HG03460 (cell line): ENCODE data around the gene OR10V1.
A peak's percentile ranks its signal among the peaks of the same experiment; 100 is the strongest.

Experiments
- ATAC-seq: cut with Tn5 transposase; IDR thresholded peaks from one replicate; pipeline ENCODE4 v1.9.1; 2021; ENCODE audit not compliant: unreplicated experiment

Gene OR10V1

DNA sequence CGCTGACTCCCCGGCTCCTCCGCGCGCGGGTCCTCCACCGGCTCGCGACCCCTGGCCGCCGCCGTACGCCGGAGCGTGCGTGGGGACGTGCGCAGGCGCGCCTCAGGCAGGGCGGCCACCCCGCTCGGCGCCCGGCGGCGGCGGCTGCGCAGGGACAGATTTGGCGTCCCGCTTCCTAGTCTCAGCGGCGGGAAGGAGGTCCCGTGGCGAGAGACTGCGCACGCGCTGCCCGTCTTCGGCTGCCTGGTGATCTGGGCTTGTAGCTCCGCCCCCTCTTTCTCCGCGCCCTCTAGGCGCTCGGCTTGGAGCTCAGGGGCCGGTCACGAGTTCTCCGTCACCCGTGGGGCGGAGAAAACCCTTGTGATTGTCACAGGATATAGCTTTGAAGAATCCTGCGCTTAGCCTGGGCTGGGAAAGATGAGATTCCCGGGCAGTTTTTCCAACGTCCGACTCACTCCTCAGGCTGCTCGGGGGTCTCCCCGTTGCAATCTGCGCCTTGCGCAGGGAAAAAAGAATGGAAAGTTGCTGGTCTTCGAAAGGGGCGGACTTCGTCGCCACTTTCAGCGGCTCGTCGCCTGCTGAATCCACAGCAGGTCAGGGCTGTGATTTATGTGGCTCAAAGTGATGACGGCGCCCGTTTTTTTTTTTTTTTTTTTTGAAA is 44.6 kb downstream of the OR10V1 start, which contains the start of gene PATL1:
Gene PATL1 (minus strand): TSS at position 88 of the 661 bp plus-strand sequence. CDS start 142 bp downstream, outside the sequence.
- peak; percentile 89 for ATAC-seq

DNA sequence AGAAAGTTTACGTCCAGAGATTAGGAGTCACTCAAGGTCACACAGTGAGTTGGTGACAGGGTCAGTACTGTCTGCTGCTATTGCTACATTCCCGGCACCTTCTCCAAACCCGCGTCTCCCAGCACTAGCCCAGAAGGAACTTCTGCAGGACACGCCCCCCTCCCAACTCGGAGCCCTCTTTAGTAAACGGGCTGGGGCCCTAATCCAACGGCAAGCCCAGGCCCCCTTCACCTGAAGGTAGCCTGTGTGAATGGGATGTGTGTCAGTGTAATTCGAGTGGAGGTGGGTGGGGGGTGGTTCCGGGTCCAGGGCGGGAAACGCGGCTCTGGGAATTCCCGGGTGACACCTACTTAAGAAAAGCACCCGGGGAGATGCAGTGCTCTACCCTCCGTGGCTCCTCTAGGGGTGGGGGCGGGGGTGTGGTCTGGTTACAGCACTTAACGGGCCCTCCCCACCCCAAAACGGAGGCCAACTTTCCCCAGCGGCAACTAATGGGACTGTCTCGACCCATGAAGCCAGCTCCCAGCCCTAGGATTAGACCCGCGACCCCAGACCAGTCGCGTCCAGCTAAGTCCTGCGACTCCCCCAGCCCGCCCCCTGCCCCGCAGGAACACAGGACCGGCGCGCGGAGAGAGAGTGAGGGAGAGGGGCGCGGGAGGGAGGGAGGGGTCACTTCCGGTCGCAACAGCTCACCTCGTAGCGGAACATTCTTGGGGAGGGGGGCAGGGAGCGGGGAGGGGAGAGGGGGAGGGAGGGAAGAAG is 45.3 kb downstream of the OR10V1 start:
- peak; percentile 30 for ATAC-seq

DNA sequence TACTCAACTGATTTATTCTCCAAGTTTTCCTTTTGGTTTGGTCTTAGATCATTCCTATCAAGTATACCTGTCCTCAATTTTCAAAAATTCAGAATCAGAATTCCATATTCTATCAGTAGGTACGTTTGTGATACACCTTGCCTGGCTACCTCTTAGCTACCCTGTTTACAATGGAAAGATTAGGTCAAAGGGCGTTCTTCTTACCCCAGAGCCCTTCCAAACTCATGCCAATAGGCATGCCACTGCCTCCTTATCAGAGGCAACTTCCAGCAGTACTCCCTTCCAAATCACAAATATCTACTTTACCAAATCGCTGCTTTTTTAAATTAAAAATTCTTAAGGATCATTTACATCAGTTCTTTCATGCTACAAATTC is 45.8 kb downstream of the OR10V1 start:
- ATAC-seq: no peak

DNA sequence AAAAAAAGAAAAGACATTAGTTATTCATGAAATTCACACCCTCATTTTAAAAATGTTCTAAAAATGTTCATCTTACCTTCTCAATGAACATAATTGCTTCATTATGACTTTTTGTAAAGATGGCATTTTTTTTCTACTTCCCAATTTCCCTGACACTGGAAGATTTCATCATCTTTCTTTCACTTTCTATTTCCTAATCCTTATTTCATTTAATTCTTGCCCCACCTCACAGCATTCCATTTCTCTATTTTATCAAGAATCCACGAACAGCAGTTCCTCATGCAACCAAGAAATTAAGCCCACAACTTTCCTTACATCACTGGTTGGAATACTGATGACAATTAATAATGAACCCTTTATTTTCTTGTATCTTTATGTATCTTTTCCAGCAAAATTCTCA is 46.7 kb downstream of the OR10V1 start:
- no peak for ATAC-seq
